PC-3 (cell line): ENCODE results near the gene LPCAT2. TPM values are rescaled to one million over a fixed set of nuclear protein-coding genes. Genes with fewer than 3 reads are reported as not detected.

ENCODE experiments used
- ATAC-seq: fragments of 200-7000 bp; cut with Tn5 transposase; 2 replicates; pipeline ENCODE4 v1.9.1; 2020; ENCODE audit warnings: mild to moderate bottlenecking, moderate library complexity
- BruUV-seq: library from RNA; stranded (reverse); fragments of 400-500 nt; replicated peaks from 2 replicates; lab custom pipeline; 2021; lab: Mats Ljungman, UMichigan
- CTCF ChIA-PET: fragments of 300-600 bp; sonication (Branson Sonifier 250); formaldehyde crosslinking; loops from one replicate; lab custom pipeline; 2022; ENCODE audit warnings: antibody characterized with exemption; lab: Charles Lee
- POLR2A ChIA-PET: fragments of 300-600 bp; sonication (Branson Sonifier 250); formaldehyde crosslinking; loops from one replicate; lab custom pipeline; 2022; ENCODE audit warnings: antibody characterized with exemption; ENCODE audit not compliant: unreplicated experiment; lab: Charles Lee
- DNase-seq: peaks from one replicate; pipeline ENCODE4 v3.0.0-alpha.2; 2015
- H2AFZ ChIP-seq: fragments of 300-600 bp; sonication (generic); 2 replicates; pipeline ENCODE4 v1.6.0; 2016; ENCODE audit warnings: antibody characterized with exemption, low read length
- H3F3A ChIP-seq: fragments of 300-600 bp; sonication (generic); one replicate; pipeline ENCODE4 v1.6.0; 2017; ENCODE audit warnings: antibody characterized with exemption, low read length, control low read depth, mild to moderate bottlenecking; ENCODE audit not compliant: unreplicated experiment
- H3K27ac ChIP-seq: fragments of 300-600 bp; sonication (generic); 2 replicates; pipeline ENCODE4 v1.5.1; 2016; ENCODE audit warnings: mild to moderate bottlenecking, low read length
- H3K27me3 ChIP-seq: fragments of 300-600 bp; sonication (generic); 2 replicates; pipeline ENCODE4 v1.6.1; 2016; ENCODE audit warnings: low read length, mixed read lengths
- H3K36me3 ChIP-seq: fragments of 300-600 bp; sonication (generic); 2 replicates; pipeline ENCODE4 v1.6.1; 2016; ENCODE audit warnings: low read depth, mixed run types, low read length, mixed read lengths
- H3K4me1 ChIP-seq: fragments of 300-600 bp; sonication (generic); 2 replicates; pipeline ENCODE4 v1.5.1; 2016; ENCODE audit warnings: low read length; ENCODE audit not compliant: insufficient read depth
- H3K4me2 ChIP-seq: fragments of 300-600 bp; sonication (generic); 2 replicates; pipeline ENCODE4 v1.6.0; 2016; ENCODE audit warnings: low read length
- H3K4me3 ChIP-seq: fragments of 300-600 bp; sonication (generic); 2 replicates; pipeline ENCODE4 v1.5.1; 2016; ENCODE audit warnings: mild to moderate bottlenecking, low read length, mixed read lengths
- H3K79me2 ChIP-seq: fragments of 300-600 bp; sonication (generic); 2 replicates; pipeline ENCODE4 v1.6.1; 2017; ENCODE audit warnings: low read length, mixed read lengths
- H3K9ac ChIP-seq: fragments of 300-600 bp; sonication (generic); 2 replicates; pipeline ENCODE4 v1.6.0; 2016; ENCODE audit warnings: mild to moderate bottlenecking, low read length
- H3K9me2 ChIP-seq: fragments of 300-600 bp; sonication (generic); replicated peaks from 2 replicates; pipeline ENCODE4 v1.6.1; 2016; ENCODE audit warnings: mixed run types, low read length, mixed read lengths
- H3K9me3 ChIP-seq: fragments of 300-600 bp; sonication (generic); 2 replicates; pipeline ENCODE4 v1.6.1; 2016; ENCODE audit warnings: low read length, mixed read lengths
- H4K20me1 ChIP-seq: fragments of 300-600 bp; sonication (generic); 2 replicates; pipeline ENCODE4 v1.6.1; 2016; ENCODE audit warnings: low read length, mixed read lengths
- CTCF ChIP-seq: fragments of 300-600 bp; sonication (generic); conservative IDR thresholded peaks from 2 replicates; pipeline ENCODE4 v1.5.1; 2017; ENCODE audit warnings: antibody characterized with exemption, low read depth, mild to moderate bottlenecking, low read length
- EZH2 ChIP-seq: fragments of 300-600 bp; sonication (generic); IDR thresholded peaks from one replicate; pipeline ENCODE4 v1.6.1; 2017; ENCODE audit warnings: antibody characterized with exemption, mild to moderate bottlenecking, low read length; ENCODE audit not compliant: unreplicated experiment
- EZH2phosphoT487 ChIP-seq: fragments of 300-600 bp; sonication (generic); IDR thresholded peaks from 2 replicates; pipeline ENCODE4 v1.6.1; 2018; ENCODE audit warnings: mild to moderate bottlenecking, antibody characterized with exemption, low read length, borderline replicate concordance
- intact Hi-C: fragments of 100-400 bp; cut with micrococcal nuclease; formaldehyde crosslinking; loops from 2 replicates; pipeline ENCODE4 v1.9.0; 2023
- total RNA-seq: library from RNA; depleted of rRNA; stranded (reverse); fragments of >200 nt; gene quantifications from 2 replicates; pipeline ENCODE4 v1.2.3, GENCODE V29; 2014

The LPCAT2 gene
- total RNA-seq, 1 experiment from 2014 or later: 8.0 TPM

DNA sequence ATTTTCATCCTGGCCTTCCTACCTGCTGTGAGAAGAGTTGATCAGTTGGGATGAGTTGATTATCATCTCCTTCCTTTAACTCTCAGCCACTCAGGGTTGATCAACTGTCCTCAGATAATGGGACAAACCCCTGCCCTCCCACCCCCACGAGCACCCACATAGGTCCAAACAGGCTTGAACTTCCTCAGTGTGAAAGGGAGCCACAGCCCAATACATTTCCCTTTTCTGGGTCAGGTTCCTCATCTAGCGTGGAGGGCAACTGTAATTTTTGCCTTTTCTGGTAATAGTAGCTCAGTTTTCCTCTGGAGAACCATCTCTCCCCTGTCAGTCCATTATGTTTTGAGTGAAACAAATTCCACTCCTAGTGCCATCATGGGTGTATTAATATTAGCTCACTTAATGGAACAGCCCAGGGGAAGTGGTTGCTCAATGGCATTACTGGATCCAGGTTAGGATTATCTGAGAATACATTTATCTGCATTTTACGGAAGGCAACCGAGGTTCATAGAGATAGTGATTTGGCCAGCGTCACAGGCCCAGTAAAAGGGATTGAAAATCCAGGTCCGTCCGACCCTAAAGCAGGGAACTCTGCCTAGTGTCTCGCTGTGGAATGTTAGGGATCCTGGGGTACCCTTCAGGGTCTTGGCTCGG lies 476 bp upstream of the LPCAT2 start:
- H3K36me3 ChIP-seq: no peaks in the 10 kb centered on the region
- TF ChIP-seq CTCF (no peak), EZH2phosphoT487 (no peak), EZH2 (no peak)
- H3K9ac ChIP-seq: no peak overlapping the region
- H2AFZ ChIP-seq: no peak overlapping the region
- H3K4me3 ChIP-seq: no peak overlapping the region
- H3K79me2 ChIP-seq: peaks cover 14% of the 10 kb centered on the region; the same call in 1 of the 2 replicates
- ATAC-seq (no peak), DNase-seq (no peak)
- POLR2A ChIA-PET: no interaction called here
- H3K9me2 ChIP-seq: no peaks in the 10 kb centered on the region
- H3K4me1 ChIP-seq: peaks cover 2% of the 10 kb centered on the region; the same call in 1 of the 2 replicates
- H4K20me1 ChIP-seq: no peaks in the 10 kb centered on the region
- H3K27me3 ChIP-seq: no peaks in the 10 kb centered on the region
- CTCF ChIA-PET: no interaction called here
- BruUV-seq: no TSS peak
- H3F3A ChIP-seq: no peaks in the 10 kb centered on the region
- intact Hi-C loops: no loop called here
- no peaks in the 10 kb centered on the region for H3K9me3 ChIP-seq
- no peak overlapping the region for H3K4me2 ChIP-seq
- H3K27ac ChIP-seq: no peak overlapping the region

DNA sequence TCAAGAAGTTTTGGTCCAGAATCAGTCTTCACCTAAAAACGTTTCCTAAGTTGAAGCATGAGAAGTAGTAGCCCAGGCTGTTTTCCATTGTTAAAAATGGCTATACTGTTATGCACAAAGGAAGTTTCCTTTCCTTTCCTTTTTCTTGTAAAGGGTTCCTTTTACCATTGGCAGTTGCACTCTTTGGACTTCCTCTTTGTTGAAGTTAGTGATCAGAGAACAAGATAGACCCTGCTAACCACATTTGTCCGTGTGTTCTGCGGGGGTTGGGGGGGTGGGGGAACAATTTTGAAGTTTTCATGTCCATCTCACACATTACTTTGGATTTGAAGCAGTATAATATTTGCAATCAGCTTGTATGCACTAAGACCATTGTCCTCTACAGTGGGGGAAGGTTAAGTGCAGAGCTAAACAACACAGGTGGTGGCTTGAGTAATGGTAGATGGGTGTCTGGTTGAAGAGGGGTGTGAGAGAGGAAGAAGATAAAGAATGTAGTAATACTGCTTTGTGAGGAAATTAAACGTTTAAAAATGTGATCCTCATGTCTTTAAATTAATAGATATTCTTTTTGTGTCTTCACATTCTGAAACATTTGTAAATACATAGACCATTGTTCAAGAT lies 1.4 kb downstream of the LPCAT2 start:
- CTCF ChIA-PET: no interaction called here
- Histone ChIP-seq H2AFZ (no peak overlapping the region), H3K9me3 (no peaks in the 10 kb centered on the region), H4K20me1 (no peaks in the 10 kb centered on the region), H3K9ac (no peak overlapping the region), H3K4me2 (peak overlapping the region; percentile 71), H3K4me1 (no peaks in the 10 kb centered on the region), H3K4me3 (peak overlapping the region; percentile 71), H3F3A (no peaks in the 10 kb centered on the region), H3K27ac (no peak overlapping the region), H3K36me3 (no peaks in the 10 kb centered on the region), H3K27me3 (no peaks in the 10 kb centered on the region), H3K79me2 (peaks cover 14% of the 10 kb centered on the region; the same call in 1 of the 2 replicates), H3K9me2 (no peaks in the 10 kb centered on the region)
- intact Hi-C loops: no loop called here
- DNase-seq (no peak), ATAC-seq (no peak)
- no TSS peak for BruUV-seq
- POLR2A ChIA-PET: no interaction called here
- no peak for TF ChIP-seq CTCF
- TF ChIP-seq EZH2: no peak

DNA sequence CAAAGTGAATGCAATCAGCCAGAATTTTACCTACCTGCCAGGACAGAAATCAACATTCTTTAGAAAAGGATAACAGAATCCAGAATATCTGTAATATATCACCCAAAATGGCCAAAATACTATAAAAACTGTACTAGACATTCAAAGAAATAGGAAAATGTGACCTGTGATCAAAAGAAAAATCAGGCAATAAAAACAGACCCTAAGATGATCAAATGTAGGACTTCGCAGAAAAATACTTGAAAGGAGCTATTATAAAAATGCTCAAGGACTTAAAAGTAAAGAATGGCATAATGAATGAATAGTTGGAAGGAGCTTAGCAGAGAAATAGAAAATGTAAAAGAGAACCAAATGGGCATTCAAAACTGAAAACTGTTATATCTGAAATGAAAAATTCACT lies 4.1 kb downstream of the LPCAT2 start:
- H3K9ac ChIP-seq: no peak overlapping the region
- intact Hi-C loops: no loop called here
- TF ChIP-seq EZH2phosphoT487 (no peak), EZH2 (no peak), CTCF (no peak)

More for the DNA sequence above, 4.1 kb downstream of the LPCAT2 start:
- peaks cover 14% of the 10 kb centered on the region; the same call in 1 of the 2 replicates for H3K79me2 ChIP-seq
- H3K27me3 ChIP-seq: no peaks in the 10 kb centered on the region
- no peaks in the 10 kb centered on the region for H3K4me1 ChIP-seq
- ATAC-seq (no peak), DNase-seq (no peak)
- no peaks in the 10 kb centered on the region for H3K36me3 ChIP-seq
- no peak overlapping the region for H3K4me2 ChIP-seq
- POLR2A ChIA-PET: no interaction called here
- no peaks in the 10 kb centered on the region for H4K20me1 ChIP-seq
- H3K27ac ChIP-seq: no peak overlapping the region
- CTCF ChIA-PET: no interaction called here
- H2AFZ ChIP-seq: no peak overlapping the region
- H3K9me2 ChIP-seq: no peaks in the 10 kb centered on the region
- BruUV-seq: no TSS peak
- H3K9me3 ChIP-seq: no peaks in the 10 kb centered on the region
- H3F3A ChIP-seq: no peaks in the 10 kb centered on the region
- no peak overlapping the region for H3K4me3 ChIP-seq
